HG03159 (cell line): ENCODE measurements around the gene TRIM37.
"Not testable (repeated sequence)": the region's sequence is repeated elsewhere in the genome, so short reads cannot be mapped to it uniquely, and the experiment has no call there.

Experiments used
- ATAC-seq: cut with Tn5 transposase; IDR thresholded peaks from one replicate; pipeline ENCODE4 v1.9.1; 2021; ENCODE audit warnings: mild to moderate bottlenecking, moderate library complexity; ENCODE audit not compliant: unreplicated experiment

TRIM37 gene

GRCh38 chr17:59115474-59115873 is 8.8 kb upstream of the TRIM37 start:
- no peak for ATAC-seq

- no peak for ATAC-seq
These were observed 4.9 kb upstream of the TRIM37 start for GRCh38 chr17:59111539-59111938.

GRCh38 chr17:59110973-59111372 is 4.3 kb upstream of the TRIM37 start:
- no peak for ATAC-seq

- no peak for ATAC-seq
These were observed 1.9 kb upstream of the TRIM37 start for GRCh38 chr17:59108400-59109102.

GRCh38 chr17:59107306-59107670 is 608 bp upstream of the TRIM37 start:
- ATAC-seq: peak; percentile 5

GRCh38 chr17:59105852-59106462 is 723 bp downstream of the TRIM37 start:
- no peak for ATAC-seq

- ATAC-seq: no peak
These were observed 5.5 kb downstream of the TRIM37 start for GRCh38 chr17:59101178-59101577.

GRCh38 chr17:59097876-59098275 is 8.8 kb downstream of the TRIM37 start:
- no peak for ATAC-seq

- no peak for ATAC-seq
These were observed 11.7 kb downstream of the TRIM37 start for GRCh38 chr17:59094861-59095530.

GRCh38 chr17:59093702-59094231 is 12.9 kb downstream of the TRIM37 start:
- no peak for ATAC-seq

- ATAC-seq: no peak
These were observed 13.5 kb downstream of the TRIM37 start for GRCh38 chr17:59093145-59093701.

GRCh38 chr17:59090593-59090992 is 16.1 kb downstream of the TRIM37 start:
- not testable (repeated sequence) for ATAC-seq

- ATAC-seq: no peak
These were observed 22.5 kb downstream of the TRIM37 start for GRCh38 chr17:59084154-59084553.

- no peak for ATAC-seq
These were observed 32.2 kb downstream of the TRIM37 start for GRCh38 chr17:59074494-59074893.

- ATAC-seq: no peak
These were observed 32.7 kb downstream of the TRIM37 start for GRCh38 chr17:59073972-59074371.

- no peak for ATAC-seq
These were observed 36.8 kb downstream of the TRIM37 start for GRCh38 chr17:59069856-59070255.

GRCh38 chr17:59067756-59068155 is 38.9 kb downstream of the TRIM37 start:
- no peak for ATAC-seq

- ATAC-seq: no peak
These were observed 39.3 kb downstream of the TRIM37 start for GRCh38 chr17:59067340-59067739.

GRCh38 chr17:59062509-59062908 is 44.2 kb downstream of the TRIM37 start:
- no peak for ATAC-seq

- no peak for ATAC-seq
These were observed 49.8 kb downstream of the TRIM37 start for GRCh38 chr17:59056857-59057256.

- no peak for ATAC-seq
These were observed 56.9 kb downstream of the TRIM37 start for GRCh38 chr17:59049798-59050197.

- ATAC-seq: no peak
These were observed 59.1 kb downstream of the TRIM37 start for GRCh38 chr17:59047616-59048015.
